GM19372 (cell line): ENCODE data around the gene E2F7.

ENCODE experiments used
- ATAC-seq: cut with Tn5 transposase; IDR thresholded peaks from one replicate; pipeline ENCODE4 v1.9.1; 2021; ENCODE audit warnings: mild to moderate bottlenecking, low read depth, moderate library complexity; ENCODE audit not compliant: unreplicated experiment

Gene E2F7

GRCh38 chr12:76976777-76977382 lies 88.5 kb downstream of the E2F7 start:
- no peak for ATAC-seq
